AG04449 (cell line): ENCODE measurements around the gene VPS11.

Experiments used
- CTCF ChIA-PET: fragments of 350-600 bp; formaldehyde crosslinking; extraction: SDS; loops from one replicate; lab custom pipeline; 2021; ENCODE audit warnings: antibody characterized with exemption; lab: Yijun Ruan, JAX
- POLR2A ChIA-PET: fragments of 400-600, 350-600 bp; formaldehyde crosslinking; extraction: SDS; loops from one replicate; lab custom pipeline; 2020; ENCODE audit warnings: antibody characterized with exemption, inconsistent platforms; lab: Yijun Ruan, JAX
- DNase-seq: peaks from one replicate; pipeline ENCODE4 v3.0.0-alpha.2; 2010; ENCODE audit warnings: low read depth, low spot score
- H3K4me3 ChIP-seq: 2 replicates; pipeline ENCODE4 v1.5.1; 2011; ENCODE audit warnings: low read depth, mild to moderate bottlenecking, control low read depth, low read length
- TF ChIP-seq, protein P1 (sequence below): IDR thresholded peaks from one replicate; pipeline ENCODE4 v1.5.1; 2011; ENCODE audit warnings: mild to moderate bottlenecking, moderate library complexity, low read length, control low read depth, inconsistent platforms; ENCODE audit not compliant: insufficient read depth; ENCODE audit errors: missing control alignments

VPS11 gene

DNA sequence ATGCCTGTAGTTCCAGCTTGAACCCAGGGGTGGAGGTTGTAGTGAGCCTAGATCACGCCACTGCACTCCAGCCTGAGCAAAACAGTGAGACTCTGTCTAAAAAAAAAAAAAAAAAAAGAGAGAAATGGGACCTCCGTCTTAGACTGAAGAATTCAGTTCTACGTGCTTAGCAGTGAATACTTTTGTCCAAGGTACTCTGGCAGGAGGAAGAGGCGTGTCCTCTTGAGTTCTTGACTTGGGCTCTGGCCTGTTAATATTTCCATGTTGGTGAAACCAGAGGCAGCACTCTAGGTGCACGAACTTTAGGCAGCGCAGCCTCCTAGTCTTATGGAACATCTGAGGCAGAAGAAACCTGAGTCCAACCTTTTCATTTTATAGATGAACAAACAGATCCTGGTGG lies 19.5 kb downstream of the VPS11 start:
- ChIA-PET CTCF (interaction anchor here (0.8 to 2.7 kb wide), 3 partner anchors 8 to 37 kb away, joined by 3 to 24 read pairs (median 5); a partner anchor contains a TSS), POLR2A (no interaction called here)
- no peak overlapping the region for H3K4me3 ChIP-seq
- TF ChIP-seq, protein P1, sequence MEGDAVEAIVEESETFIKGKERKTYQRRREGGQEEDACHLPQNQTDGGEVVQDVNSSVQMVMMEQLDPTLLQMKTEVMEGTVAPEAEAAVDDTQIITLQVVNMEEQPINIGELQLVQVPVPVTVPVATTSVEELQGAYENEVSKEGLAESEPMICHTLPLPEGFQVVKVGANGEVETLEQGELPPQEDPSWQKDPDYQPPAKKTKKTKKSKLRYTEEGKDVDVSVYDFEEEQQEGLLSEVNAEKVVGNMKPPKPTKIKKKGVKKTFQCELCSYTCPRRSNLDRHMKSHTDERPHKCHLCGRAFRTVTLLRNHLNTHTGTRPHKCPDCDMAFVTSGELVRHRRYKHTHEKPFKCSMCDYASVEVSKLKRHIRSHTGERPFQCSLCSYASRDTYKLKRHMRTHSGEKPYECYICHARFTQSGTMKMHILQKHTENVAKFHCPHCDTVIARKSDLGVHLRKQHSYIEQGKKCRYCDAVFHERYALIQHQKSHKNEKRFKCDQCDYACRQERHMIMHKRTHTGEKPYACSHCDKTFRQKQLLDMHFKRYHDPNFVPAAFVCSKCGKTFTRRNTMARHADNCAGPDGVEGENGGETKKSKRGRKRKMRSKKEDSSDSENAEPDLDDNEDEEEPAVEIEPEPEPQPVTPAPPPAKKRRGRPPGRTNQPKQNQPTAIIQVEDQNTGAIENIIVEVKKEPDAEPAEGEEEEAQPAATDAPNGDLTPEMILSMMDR: no peak
- DNase-seq: no peak

DNA sequence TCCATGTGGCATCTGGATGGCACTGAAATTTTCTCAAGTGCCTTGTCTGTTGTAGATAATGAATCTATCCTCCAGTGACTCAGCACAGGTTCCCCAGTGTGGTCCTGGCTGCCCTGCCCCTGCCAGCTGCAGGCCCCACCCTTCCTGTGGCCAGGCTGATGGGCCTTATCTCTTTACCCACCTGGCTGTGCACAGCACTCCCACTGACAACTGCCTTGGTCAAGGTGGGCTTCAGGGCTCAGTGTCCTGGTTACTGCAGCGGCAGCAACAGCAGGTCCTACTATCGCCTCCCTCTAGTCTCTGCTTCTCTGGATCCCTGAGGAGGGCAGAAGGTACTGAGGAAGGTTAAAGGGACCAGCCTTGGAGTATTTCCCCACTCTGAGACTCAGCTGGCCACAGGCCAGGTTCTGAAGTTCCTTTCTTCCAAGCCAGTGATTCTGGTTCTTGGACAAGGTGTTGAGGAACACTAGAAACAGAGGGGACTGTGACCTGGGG lies 20.2 kb downstream of the VPS11 start:
- POLR2A ChIA-PET: no interaction called here
- H3K4me3 ChIP-seq: no peak overlapping the region
- TF ChIP-seq, protein P1: no peak
- CTCF ChIA-PET: interaction anchor here (0.8 kb wide), 1 partner anchor 36 kb away, joined by 3 read pairs; no protein-coding TSS in a partner anchor
- no peak for DNase-seq

DNA sequence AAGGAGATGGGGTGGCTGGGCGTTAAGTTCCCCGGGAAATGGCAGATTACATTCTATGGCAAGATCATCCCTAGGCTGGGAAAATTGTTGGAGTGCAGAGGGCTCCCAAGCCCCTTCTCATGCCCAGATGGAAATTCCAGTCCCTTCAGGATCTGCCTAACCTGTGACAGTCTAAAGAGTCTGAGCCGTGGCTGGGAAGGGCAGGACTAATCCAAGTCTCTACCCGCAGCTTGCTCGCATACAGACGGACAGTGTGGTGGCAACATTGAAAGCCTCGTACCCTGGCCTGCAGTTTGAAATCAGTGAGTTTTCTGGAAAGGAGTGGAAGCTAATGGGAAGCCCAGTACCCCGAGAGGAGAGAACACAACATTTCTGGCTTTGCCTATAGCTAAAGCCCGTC lies 20.8 kb downstream of the VPS11 start:
- H3K4me3 ChIP-seq: no peak overlapping the region
- CTCF ChIA-PET: interaction anchor here (1.0 kb wide), 1 partner anchor 195 kb away, joined by 3 read pairs; no protein-coding TSS in a partner anchor

DNA sequence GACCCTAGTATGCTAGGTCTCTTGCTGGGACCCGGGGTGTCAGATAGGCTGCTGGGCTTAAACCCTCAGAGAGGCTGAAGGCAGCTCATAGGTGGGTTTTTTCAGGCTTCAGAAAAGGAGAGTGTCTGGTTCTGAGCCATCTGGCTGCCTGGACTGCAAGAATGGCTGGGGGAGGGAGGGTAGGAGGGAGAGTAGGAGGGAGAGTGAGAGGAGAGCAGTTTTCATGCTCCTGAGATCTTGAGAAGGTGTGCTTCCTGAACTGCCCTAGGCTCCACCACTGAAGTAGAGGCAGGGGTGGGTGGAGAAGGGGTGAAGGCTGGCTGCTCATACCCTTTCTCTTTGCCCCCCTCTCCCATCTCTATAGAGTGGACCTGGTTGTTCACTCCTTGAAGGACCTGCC lies 21.7 kb downstream of the VPS11 start:
- TF ChIP-seq, protein P1: no peak
- H3K4me3 ChIP-seq: no peak overlapping the region
- CTCF ChIA-PET: interaction anchor here (1.0 kb wide), 1 partner anchor 194 kb away, joined by 3 read pairs; no protein-coding TSS in a partner anchor
- POLR2A ChIA-PET: no interaction called here
- no peak for DNase-seq

More for the DNA sequence above, 20.8 kb downstream of the VPS11 start:
- no peak for DNase-seq
- TF ChIP-seq, protein P1: no peak
- POLR2A ChIA-PET: no interaction called here

DNA sequence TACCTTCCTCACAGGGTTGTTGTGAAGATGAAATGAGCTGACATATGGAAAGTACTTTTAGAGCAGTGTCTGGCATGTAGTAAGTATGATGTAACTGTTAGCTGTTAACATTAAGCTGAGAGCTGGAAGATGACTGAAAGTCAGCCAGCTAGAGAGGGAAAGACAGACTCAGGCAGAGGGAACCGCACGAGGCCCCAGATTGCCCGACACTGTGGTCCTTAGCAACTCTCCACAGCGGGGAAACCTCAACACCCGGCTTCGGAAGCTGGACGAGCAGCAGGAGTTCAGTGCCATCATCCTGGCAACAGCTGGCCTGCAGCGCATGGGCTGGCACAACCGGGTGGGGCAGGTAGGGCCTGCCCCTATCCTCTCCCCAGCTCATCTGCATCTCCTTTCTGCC lies 23.6 kb downstream of the VPS11 start:
- ChIA-PET CTCF (interaction anchor here (0.7 to 1.7 kb wide), 6 partner anchors 35 to 247 kb away, joined by 3 to 5 read pairs (median 4); partner anchors contain the start of genes CBL and HYOU1), POLR2A (interaction anchor here (1.0 kb wide), 1 partner anchor 11 kb away, joined by 3 read pairs; the partner anchor contains the start of gene DPAGT1)
- TF ChIP-seq, protein P1: no peak
- H3K4me3 ChIP-seq: no peak overlapping the region
- no peak for DNase-seq
